Measurements from ENCODE around the gene RABEPK. TPM values are rescaled to one million over a fixed set of nuclear protein-coding genes. Genes with fewer than 3 reads are reported as not detected.
"Not testable (repeated sequence)": the region's sequence is repeated elsewhere in the genome, so short reads cannot be mapped to it uniquely, and the experiment has no call there.

The RABEPK gene
- total RNA-seq, 1 donor from 2014 or later = 19.8 TPM

DNA sequence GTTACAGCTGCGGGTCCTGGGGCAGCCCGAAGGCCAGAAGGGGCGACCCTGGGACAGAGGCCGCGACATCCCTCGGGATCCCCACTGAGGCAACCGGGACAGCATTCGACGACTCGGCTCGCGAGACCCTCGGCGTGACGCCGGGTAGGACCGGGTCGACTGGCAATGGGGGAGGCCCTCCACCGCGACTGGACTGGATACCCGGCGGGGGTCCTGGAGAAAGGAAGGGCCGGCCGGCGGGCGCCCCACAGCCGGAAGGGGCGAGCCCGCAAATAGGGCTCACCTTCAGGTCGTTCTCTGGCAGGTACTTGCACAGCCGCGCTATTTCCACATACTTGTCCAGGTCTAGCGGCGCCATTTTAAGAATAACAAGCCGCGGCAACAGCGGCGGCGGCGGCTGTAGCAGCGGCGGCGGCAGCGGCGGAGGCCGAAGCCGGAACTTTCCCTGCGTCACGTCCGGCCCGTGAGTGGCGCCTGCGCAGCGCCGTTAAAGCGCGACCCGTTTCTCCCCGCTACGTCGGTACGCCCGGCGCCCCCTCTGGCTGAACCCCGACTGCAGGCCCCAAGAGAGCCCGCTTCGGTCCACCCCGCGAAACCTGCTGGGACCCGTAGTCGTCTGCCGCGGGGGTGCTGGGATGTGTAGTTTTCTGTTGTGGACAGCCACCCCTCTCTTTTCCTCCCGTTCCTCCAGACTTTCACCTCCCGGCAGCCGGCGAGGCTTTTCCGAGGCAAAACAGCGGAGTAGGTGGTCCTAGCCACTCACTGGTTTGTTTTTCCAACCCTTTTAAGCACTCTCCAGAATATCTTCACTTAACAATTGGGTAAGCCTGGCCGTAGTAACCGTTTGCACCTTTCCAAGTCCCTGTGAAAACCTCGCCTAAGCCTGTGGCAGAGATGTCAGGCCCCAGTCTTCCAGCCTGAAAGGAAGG, 10.7 kb upstream of the RABEPK start, which contains the start of gene PPP6C:
PPP6C (minus strand) TSS at position 443 of the 929 bp plus-strand sequence; CDS start at position 358, 85 bp downstream.
- TF ChIP-seq, protein P1, sequence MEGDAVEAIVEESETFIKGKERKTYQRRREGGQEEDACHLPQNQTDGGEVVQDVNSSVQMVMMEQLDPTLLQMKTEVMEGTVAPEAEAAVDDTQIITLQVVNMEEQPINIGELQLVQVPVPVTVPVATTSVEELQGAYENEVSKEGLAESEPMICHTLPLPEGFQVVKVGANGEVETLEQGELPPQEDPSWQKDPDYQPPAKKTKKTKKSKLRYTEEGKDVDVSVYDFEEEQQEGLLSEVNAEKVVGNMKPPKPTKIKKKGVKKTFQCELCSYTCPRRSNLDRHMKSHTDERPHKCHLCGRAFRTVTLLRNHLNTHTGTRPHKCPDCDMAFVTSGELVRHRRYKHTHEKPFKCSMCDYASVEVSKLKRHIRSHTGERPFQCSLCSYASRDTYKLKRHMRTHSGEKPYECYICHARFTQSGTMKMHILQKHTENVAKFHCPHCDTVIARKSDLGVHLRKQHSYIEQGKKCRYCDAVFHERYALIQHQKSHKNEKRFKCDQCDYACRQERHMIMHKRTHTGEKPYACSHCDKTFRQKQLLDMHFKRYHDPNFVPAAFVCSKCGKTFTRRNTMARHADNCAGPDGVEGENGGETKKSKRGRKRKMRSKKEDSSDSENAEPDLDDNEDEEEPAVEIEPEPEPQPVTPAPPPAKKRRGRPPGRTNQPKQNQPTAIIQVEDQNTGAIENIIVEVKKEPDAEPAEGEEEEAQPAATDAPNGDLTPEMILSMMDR (IDR thresholded peaks at IDR 0.05; ENCODE audit: insufficient read depth, low read length, poor library complexity, severe bottlenecking) = peak; percentile 72
- Histone ChIP-seq H3K27me3 (ENCODE audit: control insufficient read depth, insufficient read depth, low read length) (no peaks in the 10 kb centered on the region), H3K4me3 (ENCODE audit: low read depth, low read length) (peak within 1 kb of the TSS; percentile 91), H3K36me3 (ENCODE audit: control insufficient read depth, insufficient read depth, low read length) (no peaks in the 10 kb centered on the region)
- peak; percentile 82 for DNase-seq (ENCODE audit: low read depth)

DNA sequence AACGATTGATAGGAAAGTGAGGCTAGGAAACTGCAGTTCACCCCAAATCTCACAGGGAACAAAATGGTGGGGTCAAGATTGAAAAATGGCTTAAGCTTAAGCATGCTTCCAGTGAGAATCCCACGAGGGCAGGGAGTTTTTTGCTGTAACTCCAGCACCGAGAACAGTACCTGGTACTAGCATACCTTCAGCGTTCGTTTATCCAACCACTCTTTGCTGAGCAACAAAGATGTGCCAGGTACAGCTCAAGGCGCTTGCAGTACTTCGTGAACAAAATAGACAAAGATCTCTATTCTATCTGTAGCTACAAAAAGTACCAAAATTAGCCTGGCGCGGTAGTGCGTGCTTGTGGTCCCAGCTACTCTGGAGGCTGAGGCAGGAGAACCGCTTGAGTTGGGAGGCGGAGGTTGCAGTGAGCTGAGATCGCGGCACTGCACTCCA, 10.0 kb upstream of the RABEPK start:
- H3K36me3 ChIP-seq (ENCODE audit: control insufficient read depth, insufficient read depth, low read length) = no peaks in the 10 kb centered on the region
- DNase-seq (ENCODE audit: low read depth) = no peak
- H3K27me3 ChIP-seq (ENCODE audit: control insufficient read depth, insufficient read depth, low read length) = no peaks in the 10 kb centered on the region
- peak overlapping the region; percentile 91 for H3K4me3 ChIP-seq (ENCODE audit: low read depth, low read length)
- TF ChIP-seq, protein P1 (IDR thresholded peaks at IDR 0.05; ENCODE audit: insufficient read depth, low read length, poor library complexity, severe bottlenecking) = no peak

DNA sequence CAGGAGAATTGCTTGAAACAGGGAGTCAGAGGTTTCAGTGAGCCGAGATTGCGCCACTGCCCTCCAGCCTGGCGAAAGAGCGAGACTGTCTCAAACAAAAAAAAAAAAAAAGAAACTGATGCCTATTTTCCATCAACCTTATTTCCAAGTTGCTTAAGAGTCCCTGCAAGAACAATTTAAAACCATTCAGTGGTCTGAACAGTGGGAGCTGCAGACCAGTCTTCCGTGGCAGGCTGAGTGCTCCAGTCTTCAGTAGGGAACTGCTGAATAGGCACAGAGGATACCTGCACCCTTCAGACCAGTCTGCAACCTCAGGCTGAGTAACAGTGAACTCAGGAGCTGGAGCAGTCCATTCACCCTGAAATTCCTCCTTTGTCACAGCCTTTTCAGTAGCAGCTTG, 5.9 kb upstream of the RABEPK start:
- H3K27me3 ChIP-seq (ENCODE audit: control insufficient read depth, insufficient read depth, low read length); H3K4me3 ChIP-seq (ENCODE audit: low read depth, low read length); DNase-seq (ENCODE audit: low read depth); H3K36me3 ChIP-seq (ENCODE audit: control insufficient read depth, insufficient read depth, low read length): not testable (repeated sequence)

DNA sequence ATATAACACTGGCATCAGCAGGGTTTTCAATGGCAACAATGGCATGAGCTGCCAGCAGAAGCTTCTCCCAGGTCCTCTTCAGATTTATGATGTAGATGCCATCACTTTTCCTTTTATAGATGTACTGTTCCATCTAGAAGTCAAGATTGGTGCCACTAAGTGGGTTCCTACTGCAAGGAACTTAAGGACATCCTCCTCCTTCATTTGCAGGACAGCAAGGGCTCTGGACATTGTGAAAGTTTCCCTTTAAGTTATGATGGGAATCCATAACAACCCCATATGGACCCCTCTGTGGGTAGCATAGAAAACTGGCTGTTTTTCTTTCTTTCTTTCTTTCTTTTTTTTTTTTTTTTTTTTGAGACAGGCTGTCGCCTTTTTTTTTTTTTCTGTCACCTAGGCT, 4.8 kb upstream of the RABEPK start:
- not testable (repeated sequence) for H3K36me3 ChIP-seq (ENCODE audit: control insufficient read depth, insufficient read depth, low read length); DNase-seq (ENCODE audit: low read depth); H3K4me3 ChIP-seq (ENCODE audit: low read depth, low read length); H3K27me3 ChIP-seq (ENCODE audit: control insufficient read depth, insufficient read depth, low read length)

DNA sequence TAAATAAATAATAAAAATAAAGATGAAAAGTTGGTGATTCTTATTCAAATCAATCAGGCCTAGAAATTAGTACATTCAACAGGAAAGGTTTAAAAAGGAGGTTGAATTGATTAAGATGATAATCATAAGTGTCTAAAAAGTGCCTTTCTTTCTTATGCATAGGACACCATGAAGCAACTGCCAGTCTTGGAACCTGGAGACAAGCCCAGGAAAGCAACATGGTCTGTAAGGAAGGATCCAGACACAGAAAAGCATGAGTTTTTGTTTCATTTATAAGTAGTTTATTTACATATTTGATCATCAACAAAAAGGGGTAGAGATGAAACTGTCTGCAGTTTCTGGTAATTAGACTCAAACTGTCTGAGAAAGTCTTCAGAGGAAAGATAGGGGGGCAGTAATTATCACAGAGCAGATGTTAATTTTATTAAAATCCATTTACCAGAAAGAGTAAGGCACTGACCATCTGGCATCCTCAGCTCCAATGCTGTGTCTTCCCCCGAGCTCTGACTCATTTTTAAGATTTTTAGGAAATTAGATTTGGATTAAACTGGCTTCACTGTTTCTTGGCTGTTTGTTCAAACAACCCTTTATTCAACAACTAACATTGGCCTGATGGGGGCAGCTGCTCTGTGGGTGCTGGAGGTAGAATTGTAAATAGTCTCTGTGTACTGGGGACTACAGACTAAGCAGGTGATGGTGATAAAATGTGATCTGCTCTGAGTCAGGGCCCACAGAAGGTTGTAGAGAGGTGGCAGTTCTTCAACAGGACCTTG, 2.7 kb downstream of the RABEPK start:
- no peak for DNase-seq (ENCODE audit: low read depth)
- TF ChIP-seq, protein P1 (IDR thresholded peaks at IDR 0.05; ENCODE audit: insufficient read depth, low read length, poor library complexity, severe bottlenecking) = no peak
- no peaks in the 10 kb centered on the region for H3K36me3 ChIP-seq (ENCODE audit: control insufficient read depth, insufficient read depth, low read length)

DNA sequence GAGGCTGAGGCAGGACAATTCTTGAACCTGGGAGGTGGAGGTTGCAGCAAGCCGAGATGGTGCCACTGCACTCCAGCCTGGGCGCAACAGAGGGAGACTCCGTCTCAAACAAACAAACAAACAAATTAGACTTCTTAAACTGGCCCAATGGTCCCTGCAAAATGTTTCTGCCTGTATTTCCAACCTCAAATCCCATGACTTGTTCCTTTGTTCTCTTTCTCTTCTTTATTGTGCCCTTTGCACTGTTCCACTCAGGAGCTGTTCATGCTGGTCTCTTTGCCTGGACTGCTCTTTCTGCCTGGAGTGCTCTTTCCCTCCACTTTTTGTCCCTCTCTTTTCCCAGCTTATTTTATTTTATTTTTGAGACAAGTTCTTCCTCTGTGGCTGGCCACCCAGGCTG, 4.1 kb downstream of the RABEPK start:
- H3K36me3 ChIP-seq (ENCODE audit: control insufficient read depth, insufficient read depth, low read length) = no peaks in the 10 kb centered on the region

More for the DNA sequence above, 2.7 kb downstream of the RABEPK start:
- H3K4me3 ChIP-seq (ENCODE audit: low read depth, low read length) = no peak overlapping the region
- H3K27me3 ChIP-seq (ENCODE audit: control insufficient read depth, insufficient read depth, low read length) = no peaks in the 10 kb centered on the region

More for the DNA sequence above, 4.1 kb downstream of the RABEPK start:
- no peak overlapping the region for H3K4me3 ChIP-seq (ENCODE audit: low read depth, low read length)
- no peaks in the 10 kb centered on the region for H3K27me3 ChIP-seq (ENCODE audit: control insufficient read depth, insufficient read depth, low read length)
- DNase-seq (ENCODE audit: low read depth) = no peak
- TF ChIP-seq, protein P1 (IDR thresholded peaks at IDR 0.05; ENCODE audit: insufficient read depth, low read length, poor library complexity, severe bottlenecking) = no peak
